GM19035 (cell line): ENCODE measurements around the gene CALD1.

Experiments
- ATAC-seq: cut with Tn5 transposase; IDR thresholded peaks from one replicate; pipeline ENCODE4 v1.9.1; 2021; ENCODE audit not compliant: unreplicated experiment

CALD1 gene

DNA sequence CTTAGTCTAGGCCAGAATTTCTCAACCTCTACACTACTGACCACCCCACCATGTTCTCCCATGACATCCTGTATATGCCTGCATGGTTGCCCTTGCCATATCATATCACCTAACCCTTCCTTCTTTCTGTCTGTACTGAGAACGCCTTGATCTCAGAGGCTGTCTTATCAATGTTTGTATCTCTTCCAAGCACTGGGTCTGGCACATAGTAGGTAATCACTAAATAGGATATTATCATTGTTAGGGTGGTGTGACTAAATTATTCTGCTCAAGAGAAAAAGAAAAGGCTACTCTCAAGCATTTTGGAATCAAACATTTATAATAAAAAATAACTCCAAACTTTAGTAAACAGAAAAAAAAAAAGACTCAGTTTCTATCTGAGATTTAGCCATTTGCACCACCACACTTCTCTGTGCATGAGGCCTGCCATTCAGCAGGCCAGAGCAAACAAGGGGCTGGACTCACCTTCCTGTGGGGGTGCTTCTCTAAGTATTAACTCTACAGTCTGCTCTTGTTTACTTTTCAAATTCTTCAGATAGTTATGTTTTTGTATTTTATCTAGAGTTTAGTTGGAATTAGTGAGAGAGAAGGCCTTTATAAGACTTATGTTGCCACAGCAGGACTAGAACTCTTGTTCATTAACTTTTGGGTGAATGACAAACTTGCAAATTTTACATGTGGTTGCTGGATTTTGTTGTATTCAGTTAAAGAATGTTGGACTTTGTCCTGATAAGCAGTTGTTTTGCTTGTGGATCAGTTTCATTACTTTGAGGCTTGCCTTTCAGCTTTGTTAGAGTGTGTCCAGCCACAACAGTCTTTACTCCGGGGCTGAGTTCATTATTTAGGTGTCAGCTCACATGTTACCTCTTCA, 212.3 kb downstream of the CALD1 start:
- no peak for ATAC-seq

DNA sequence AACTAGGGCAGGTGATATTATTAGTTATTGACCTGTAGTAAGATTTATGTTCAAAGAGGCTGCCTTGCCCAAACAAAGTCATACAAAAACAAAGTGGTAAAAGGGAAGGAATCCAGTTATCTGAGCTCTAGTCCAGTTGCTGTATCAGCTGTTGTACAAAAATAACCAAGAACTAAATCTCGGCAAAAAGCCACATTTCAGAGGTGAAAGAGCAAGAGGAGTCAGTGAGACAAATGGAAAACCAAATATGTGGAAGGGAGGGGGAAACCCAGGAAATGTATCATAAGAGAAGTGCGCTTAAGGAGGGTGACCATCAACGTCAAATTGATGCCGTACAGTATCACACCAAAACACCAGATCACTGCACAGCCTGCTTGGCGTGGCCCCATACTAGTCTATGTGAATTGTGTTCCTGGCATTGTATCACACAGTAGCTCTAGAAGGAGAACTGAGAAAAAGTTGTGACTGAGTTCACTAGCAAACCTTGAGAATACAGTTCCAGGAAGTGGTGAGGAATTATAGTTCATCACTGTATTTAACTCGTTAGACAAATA, 213.3 kb downstream of the CALD1 start:
- ATAC-seq = peak; percentile 67

DNA sequence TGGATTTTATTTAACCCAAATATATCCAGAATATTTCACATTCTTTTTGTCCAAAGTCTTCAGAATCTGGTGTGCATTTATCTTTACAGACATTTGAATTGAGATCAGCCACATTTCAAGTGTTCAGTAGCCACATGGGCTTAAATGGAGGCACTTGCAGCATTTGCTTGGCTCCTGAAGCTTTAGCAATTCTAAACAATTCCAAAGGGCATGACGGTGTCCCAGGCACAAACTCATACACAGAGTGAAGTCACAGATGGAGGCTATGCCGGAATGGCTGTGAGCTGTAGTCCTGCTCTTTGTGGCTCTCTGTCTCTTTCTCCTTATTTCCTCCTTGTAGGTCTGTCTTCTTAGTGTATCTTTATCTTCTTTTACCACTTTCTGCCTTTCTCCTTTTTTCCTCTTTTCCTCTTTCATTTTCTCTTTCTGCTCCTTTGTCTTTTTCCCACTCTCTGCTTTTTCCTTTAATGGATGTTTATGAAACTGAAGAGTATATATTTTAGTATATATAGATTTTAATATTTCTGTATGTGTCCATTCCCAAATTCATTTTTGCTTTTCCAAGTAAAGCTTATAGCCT, 214.5 kb downstream of the CALD1 start:
- no peak for ATAC-seq

DNA sequence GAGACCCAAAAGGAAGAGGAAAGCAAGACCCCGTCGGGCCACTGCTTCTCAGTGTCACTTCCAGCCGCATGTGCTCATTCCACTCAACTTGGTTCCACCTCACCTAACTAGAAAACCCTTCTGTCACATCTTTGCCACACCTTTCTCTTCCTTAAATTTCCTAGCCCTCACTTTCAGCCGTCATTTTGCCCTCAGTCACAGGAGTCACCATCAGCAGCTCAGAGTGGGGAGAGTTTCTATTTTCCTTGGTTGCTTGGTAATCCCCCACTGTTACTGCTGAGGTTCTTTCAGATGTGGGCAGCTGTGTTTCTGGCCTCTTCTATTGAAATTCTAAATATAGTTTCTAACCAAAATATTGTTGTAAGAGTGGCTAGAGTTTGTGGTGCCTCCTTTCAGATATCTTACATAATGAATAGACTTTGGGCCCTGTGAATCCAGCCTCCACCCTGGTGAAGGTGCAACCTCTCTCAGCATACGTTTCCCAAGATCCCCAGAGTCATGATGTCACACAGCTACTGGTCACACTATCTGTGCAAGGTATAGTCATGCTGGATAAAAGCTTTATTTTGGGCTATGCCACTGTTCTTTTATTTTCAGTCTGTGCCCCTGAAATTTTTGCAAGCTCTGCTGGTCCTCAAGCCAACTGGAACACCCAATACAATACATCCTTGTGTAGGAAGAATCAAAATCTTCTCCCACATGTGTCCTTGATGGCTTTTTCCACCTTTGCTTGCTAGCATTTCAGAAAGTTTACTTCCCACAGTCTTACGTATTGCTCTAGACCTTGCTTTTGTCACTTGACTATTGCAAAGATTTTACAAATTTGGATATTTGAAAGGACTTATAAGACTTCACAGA, 216.0 kb downstream of the CALD1 start:
- ATAC-seq = peak; percentile 48

DNA sequence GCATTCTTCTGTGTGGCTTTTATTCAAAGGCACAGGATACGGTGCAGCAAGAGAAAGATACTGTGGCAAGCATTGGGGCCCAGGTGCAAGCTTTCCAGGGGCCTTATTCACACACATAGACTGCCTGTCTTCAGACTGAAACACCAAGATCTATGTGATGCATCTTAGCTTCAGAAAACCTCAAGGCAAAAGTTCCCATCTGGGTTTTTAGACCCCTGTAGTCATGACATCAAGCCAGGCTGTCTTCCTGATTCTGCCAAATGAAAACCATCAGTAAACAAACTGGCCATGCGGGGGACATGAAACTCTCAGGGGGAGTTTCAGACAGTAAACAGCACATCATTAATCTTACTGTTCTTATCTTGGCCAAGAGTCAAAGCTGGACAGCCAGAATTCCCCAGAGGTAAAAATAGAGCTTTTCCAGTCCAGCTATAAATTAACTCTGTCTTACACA, 216.7 kb downstream of the CALD1 start:
- peak; percentile 54 for ATAC-seq

DNA sequence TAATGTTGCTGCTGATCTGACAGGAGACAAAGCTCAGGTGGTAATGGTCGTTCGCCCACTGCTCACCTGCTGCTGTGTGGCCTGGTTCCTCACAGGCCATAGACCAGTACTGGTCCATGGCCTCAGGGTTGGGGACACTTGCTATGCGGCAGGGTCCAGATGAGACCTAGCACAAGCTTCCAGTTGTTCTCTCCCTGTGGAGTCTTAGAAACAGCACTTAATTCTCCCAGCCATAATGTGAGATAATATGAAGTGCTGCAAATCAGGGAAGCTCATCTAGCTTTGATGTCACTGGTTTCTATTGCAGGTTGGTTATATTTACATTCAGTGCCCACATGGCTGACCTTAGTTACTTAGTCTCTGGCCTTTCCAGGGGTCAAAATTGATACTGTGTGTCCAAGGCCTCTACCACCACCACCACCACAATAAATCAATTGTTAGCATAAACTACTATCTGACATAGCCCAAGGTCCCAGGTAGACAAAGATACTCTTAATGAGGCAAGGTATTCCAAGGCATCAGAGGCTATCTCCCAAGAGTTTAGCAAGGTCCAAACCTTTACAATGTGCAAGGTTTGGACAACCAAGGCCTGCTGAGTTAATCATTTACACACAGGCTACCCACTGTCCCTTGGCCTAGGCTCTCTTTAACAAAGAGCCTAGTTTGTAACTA, 217.9 kb downstream of the CALD1 start:
- no peak for ATAC-seq

DNA sequence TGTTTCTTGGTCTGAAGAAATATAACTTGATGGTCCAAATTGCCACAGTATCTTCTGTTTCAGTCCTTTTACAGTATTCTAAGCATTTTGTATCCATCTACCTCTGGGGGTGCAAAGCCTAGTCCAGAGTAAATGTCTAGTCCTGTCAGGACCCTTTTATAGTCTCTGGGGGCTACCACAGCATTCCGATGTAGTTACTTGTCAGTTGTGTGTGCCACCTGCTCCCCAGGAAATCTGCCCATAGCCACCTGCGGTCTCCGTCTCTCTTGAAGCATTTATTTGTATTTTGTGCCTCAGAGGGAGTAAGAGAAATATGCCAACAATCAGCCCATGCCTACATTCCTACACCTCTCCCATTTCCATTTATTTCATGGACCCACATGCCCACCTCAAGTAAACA, 219.7 kb downstream of the CALD1 start:
- no peak for ATAC-seq

DNA sequence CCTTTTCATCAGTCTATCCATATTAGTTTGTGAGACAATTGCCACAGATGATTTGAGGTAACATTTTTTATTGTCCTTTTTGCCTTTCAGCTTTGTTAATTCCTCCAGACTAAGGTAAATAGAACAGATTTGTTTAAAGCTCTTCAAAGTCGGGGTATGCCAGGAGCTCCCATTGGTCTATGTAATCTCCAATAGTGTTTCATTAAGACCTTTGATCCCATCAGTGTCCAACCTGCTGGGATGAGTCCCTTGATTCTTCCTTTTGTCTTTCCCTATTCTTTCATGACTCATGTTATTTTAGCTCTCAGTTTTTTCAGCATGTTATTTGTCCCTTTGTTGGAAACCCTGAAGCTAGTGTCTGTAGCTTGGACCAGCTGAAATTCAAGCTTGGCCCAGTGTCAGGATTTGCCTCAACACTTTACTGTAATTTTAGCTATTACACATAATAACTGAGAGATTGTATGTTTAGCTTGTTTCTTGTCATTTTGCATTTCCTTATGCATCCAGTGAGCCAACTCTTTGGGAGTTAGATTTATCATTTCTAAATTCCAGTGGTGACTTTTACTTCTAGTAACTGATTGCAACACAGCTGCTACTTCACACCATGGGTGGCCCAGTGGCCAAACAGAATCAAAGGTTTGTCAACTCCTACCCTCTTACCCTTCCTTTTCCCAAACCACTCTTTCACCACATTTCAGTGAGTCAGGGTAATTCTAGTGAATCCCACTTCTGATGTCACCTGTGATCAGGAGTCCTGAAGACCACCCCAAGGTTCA, 222.1 kb downstream of the CALD1 start:
- no peak for ATAC-seq

DNA sequence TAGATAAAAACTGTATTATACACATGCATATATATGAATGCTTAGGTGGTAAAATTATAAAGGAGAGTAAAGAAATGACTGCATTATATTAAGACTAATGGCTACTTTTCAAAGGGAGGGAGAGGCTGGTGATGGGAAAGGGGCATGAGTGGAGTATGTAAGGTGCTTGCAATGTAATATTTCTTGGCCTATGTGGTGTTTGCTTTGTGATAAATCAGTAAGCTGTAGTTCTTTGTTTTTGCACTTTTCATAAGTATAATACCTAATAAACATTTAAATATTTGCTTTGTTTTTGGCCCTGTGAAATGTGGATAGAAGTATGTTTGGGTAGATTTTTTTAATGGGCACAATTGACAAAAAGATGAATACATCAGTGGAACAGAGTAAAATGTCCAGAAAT, 232.8 kb downstream of the CALD1 start:
- ATAC-seq = no peak
